GM13977 (cell line): ENCODE results near the gene SPO11.

ENCODE experiments used
- DNase-seq: peaks from one replicate; pipeline ENCODE4 v3.0.0; 2012; ENCODE audit warnings: low spot score
- CTCF ChIP-seq: IDR thresholded peaks from 2 replicates; pipeline ENCODE4 v1.5.1; 2012; ENCODE audit warnings: mild to moderate bottlenecking, control low read depth; ENCODE audit not compliant: insufficient read depth; ENCODE audit errors: extremely low read depth, missing control alignments
- in situ Hi-C: fragments of 300-500 bp; cut with MboI; formaldehyde crosslinking; loops from one replicate; pipeline ENCODE4 v1.12.0; 2022; ENCODE audit warnings: low sequenced_read_pairs, low pct_unique_long_range_greater_than_20kb, mixed read lengths, inconsistent platforms; ENCODE audit not compliant: unreplicated experiment

The SPO11 gene

DNA sequence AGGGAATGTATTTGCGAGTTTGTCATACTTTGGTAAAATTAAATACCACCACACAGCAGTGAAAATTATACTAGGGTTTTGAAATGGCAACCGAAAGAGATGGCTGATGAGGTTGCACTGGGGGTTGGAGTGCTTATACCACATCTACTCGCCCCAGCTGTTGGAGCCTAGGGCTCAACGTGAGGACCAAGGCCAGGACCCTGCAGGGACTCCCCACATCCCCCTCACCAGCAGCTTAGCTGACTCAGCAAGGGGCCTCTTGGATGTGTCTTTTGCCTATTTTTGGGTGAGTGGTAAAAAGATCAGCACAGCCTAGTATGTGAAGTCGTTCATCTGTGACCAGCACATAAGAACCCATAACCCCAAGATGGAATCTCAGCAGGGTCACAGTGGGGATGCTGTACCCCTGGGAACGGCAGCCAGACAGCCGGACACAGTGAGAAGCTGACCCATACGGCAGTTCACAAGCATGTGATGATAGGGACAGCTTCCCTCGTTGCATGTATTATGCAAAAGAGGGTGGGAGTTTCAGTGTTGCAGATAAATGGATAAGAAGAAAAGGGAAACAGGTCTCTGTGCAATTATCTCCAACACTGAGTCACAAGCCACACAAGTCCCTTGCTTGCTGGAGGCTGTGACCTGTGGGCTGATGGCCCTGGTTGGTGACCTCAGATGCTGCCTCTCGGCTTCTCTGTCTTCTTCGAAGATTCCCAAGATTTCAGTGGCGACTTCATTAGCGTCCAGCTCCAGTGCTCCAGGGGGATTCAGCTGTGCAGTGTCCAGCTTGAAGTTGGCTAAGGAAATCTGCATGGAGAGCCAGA is 20.9 kb upstream of the SPO11 start:
- in situ Hi-C loops = no loop called here
- DNase-seq = no peak
- no peak for TF ChIP-seq CTCF

GRCh38 chr20:57309544-57310115 is 20.0 kb upstream of the SPO11 start:
- in situ Hi-C loops = no loop called here
- no peak for DNase-seq
- no peak for TF ChIP-seq CTCF

GRCh38 chr20:57310821-57311514 is 18.6 kb upstream of the SPO11 start:
- TF ChIP-seq CTCF = no peak
- no peak for DNase-seq
- in situ Hi-C loops = no loop called here

DNA sequence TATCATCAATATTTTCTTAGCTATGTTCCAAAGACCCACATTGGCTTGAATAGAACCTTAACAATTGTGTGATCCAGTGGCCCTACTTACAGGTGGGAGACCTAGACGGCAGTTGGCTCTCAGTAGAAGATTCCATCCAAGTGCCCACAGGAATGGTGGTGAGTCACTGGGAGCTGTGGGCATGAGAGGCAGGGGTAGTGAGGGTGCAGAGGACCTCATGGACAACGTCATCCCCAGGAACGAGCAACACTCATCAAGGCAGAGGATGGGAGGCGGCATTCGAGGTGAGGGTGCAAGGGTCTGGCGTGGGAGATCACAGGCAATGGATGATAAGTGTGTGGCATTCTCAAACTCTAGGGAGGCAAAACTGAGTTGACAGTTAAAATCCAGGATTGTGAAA is 17.5 kb upstream of the SPO11 start:
- in situ Hi-C loops = no loop called here
- DNase-seq = no peak
- no peak for TF ChIP-seq CTCF

- DNase-seq = no peak
- no peak for TF ChIP-seq CTCF
- in situ Hi-C loops = no loop called here
These were observed 16.4 kb upstream of the SPO11 start for GRCh38 chr20:57313230-57313629.

- in situ Hi-C loops = no loop called here
- TF ChIP-seq CTCF = no peak
- DNase-seq = no peak
These were observed 15.7 kb upstream of the SPO11 start for GRCh38 chr20:57313951-57314350.
